HEK293 (cell line): Measurements from ENCODE around the gene AHRR.
"Not testable (repeated sequence)": the region's sequence is repeated elsewhere in the genome, so short reads cannot be mapped to it uniquely, and the experiment has no call there.

Experiments used
- CTCF ChIA-PET: fragments of 350-600 bp; formaldehyde crosslinking; extraction: SDS; loops from one replicate; lab custom pipeline; 2021; ENCODE audit warnings: antibody characterized with exemption; lab: Yijun Ruan, JAX
- POLR2A ChIA-PET: fragments of 300-600 bp; formaldehyde crosslinking; extraction: SDS; loops from one replicate; lab custom pipeline; 2020; ENCODE audit warnings: antibody characterized with exemption, inconsistent platforms; lab: Yijun Ruan, JAX
- H3K27ac ChIP-seq: fragments of 200-500 bp; sonication (Bioruptor generic); 2 replicates; pipeline ENCODE4 v1.5.1; 2014; ENCODE audit warnings: low read depth, low read length, control low read depth, inconsistent platforms; ENCODE audit errors: extremely low read depth
- H3K36me3 ChIP-seq, 2 experiments: fragments of 200-500 bp in 1 of 2; sonication (Bioruptor generic) in 1 of 2; 1 replicate in 1 of 2; 2 replicates in 1 of 2; pipeline ENCODE4 v1.5.1; 2014 to 2017; ENCODE audit warnings: inconsistent platforms in 2 of 2, low read length in 2 of 2; ENCODE audit not compliant: control insufficient read depth in 2 of 2, insufficient read depth in 1 of 2
- H3K4me1 ChIP-seq: fragments of 200-500 bp; sonication (Bioruptor generic); 2 replicates; pipeline ENCODE4 v1.5.1; 2014; ENCODE audit warnings: mild to moderate bottlenecking, low read length, inconsistent platforms; ENCODE audit not compliant: control insufficient read depth, insufficient read depth
- H3K4me3 ChIP-seq: 2 replicates; pipeline ENCODE4 v1.5.1; 2011; ENCODE audit warnings: low read depth, mild to moderate bottlenecking, control low read depth, low read length, moderate library complexity
- H3K9me3 ChIP-seq: fragments of 200-500 bp; sonication (Bioruptor generic); 2 replicates; pipeline ENCODE4 v1.5.1; 2014; ENCODE audit warnings: low read depth, low read length, inconsistent platforms; ENCODE audit not compliant: control insufficient read depth, insufficient read depth
- CTCF ChIP-seq: fragments of 450-650 bp; formaldehyde crosslinking; IDR thresholded peaks from 2 replicates; pipeline ENCODE4 v1.5.1; 2016; ENCODE audit warnings: missing biosample characterization, missing genetic modification characterization
- IKZF3 ChIP-seq: fragments of 450-650 bp; IDR thresholded peaks from 2 replicates; pipeline ENCODE4 v1.5.0; 2018; ENCODE audit warnings: missing biosample characterization, mild to moderate bottlenecking, missing genetic modification characterization, moderate library complexity
- MZF1 ChIP-seq: fragments of 450-650 bp; formaldehyde crosslinking; IDR thresholded peaks from 2 replicates; pipeline ENCODE4 v1.5.1; 2017; ENCODE audit warnings: missing biosample characterization, missing genetic modification characterization, borderline replicate concordance
- PATZ1 ChIP-seq: fragments of 450-650 bp; formaldehyde crosslinking; IDR thresholded peaks from 2 replicates; pipeline ENCODE4 v1.5.1; 2016; ENCODE audit warnings: missing biosample characterization, missing genetic modification characterization
- SCRT2 ChIP-seq: fragments of 450-650 bp; formaldehyde crosslinking; IDR thresholded peaks from 2 replicates; pipeline ENCODE4 v1.5.1; 2016; ENCODE audit warnings: missing biosample characterization, missing genetic modification characterization
- ZBTB21 ChIP-seq: fragments of 450-650 bp; formaldehyde crosslinking; IDR thresholded peaks from 2 replicates; pipeline ENCODE4 v1.5.1; 2017; ENCODE audit warnings: missing biosample characterization, missing genetic modification characterization
- ZBTB48 ChIP-seq: fragments of 450-650 bp; formaldehyde crosslinking; IDR thresholded peaks from 2 replicates; pipeline ENCODE4 v1.5.1; 2016; ENCODE audit warnings: missing biosample characterization, missing genetic modification characterization
- ZFP37 ChIP-seq: fragments of 450-650 bp; formaldehyde crosslinking; IDR thresholded peaks from 2 replicates; pipeline ENCODE4 v1.5.1; 2016; ENCODE audit warnings: missing biosample characterization, missing genetic modification characterization
- ZFP41 ChIP-seq: fragments of 450-650 bp; formaldehyde crosslinking; IDR thresholded peaks from 2 replicates; pipeline ENCODE4 v1.5.1; 2016; ENCODE audit warnings: missing biosample characterization, missing genetic modification characterization, borderline replicate concordance
- ZIC2 ChIP-seq: fragments of 450-650 bp; formaldehyde crosslinking; IDR thresholded peaks from 2 replicates; pipeline ENCODE4 v1.5.1; 2016; ENCODE audit warnings: missing biosample characterization, missing genetic modification characterization
- ZNF112 ChIP-seq: fragments of 450-650 bp; formaldehyde crosslinking; IDR thresholded peaks from 2 replicates; pipeline ENCODE4 v1.5.0; 2017; ENCODE audit warnings: missing biosample characterization, missing genetic modification characterization
- ZNF155 ChIP-seq: fragments of 450-650 bp; formaldehyde crosslinking; IDR thresholded peaks from 2 replicates; pipeline ENCODE4 v1.5.1; 2016; ENCODE audit warnings: missing biosample characterization, missing genetic modification characterization
- ZNF214 ChIP-seq: fragments of 450-650 bp; formaldehyde crosslinking; IDR thresholded peaks from 2 replicates; pipeline ENCODE4 v1.5.1; 2017; ENCODE audit warnings: missing biosample characterization, mild to moderate bottlenecking, missing genetic modification characterization, borderline replicate concordance
- ZNF23 ChIP-seq: fragments of 450-650 bp; formaldehyde crosslinking; IDR thresholded peaks from 2 replicates; pipeline ENCODE4 v1.5.1; 2016; ENCODE audit warnings: missing biosample characterization, missing genetic modification characterization, borderline replicate concordance
- ZNF423 ChIP-seq: fragments of 450-650 bp; formaldehyde crosslinking; IDR thresholded peaks from 2 replicates; pipeline ENCODE4 v1.5.1; 2016; ENCODE audit warnings: missing biosample characterization, missing genetic modification characterization
- ZNF48 ChIP-seq: fragments of 450-650 bp; formaldehyde crosslinking; IDR thresholded peaks from 2 replicates; pipeline ENCODE4 v1.5.1; 2016; ENCODE audit warnings: missing biosample characterization, missing genetic modification characterization
- ZNF529 ChIP-seq: fragments of 450-650 bp; formaldehyde crosslinking; IDR thresholded peaks from 2 replicates; pipeline ENCODE4 v1.5.1; 2017; ENCODE audit warnings: missing genetic modification characterization, missing biosample characterization; ENCODE audit not compliant: insufficient replicate concordance
- ZNF544 ChIP-seq: fragments of 450-650 bp; formaldehyde crosslinking; IDR thresholded peaks from 2 replicates; pipeline ENCODE4 v1.5.0; 2017; ENCODE audit warnings: missing biosample characterization, missing genetic modification characterization
- ZNF549 ChIP-seq: fragments of 450-650 bp; IDR thresholded peaks from 2 replicates; pipeline ENCODE4 v1.5.1; 2018; ENCODE audit warnings: missing biosample characterization, missing genetic modification characterization, mild to moderate bottlenecking, inconsistent platforms, moderate library complexity
- ZNF629 ChIP-seq: fragments of 450-650 bp; formaldehyde crosslinking; IDR thresholded peaks from 2 replicates; pipeline ENCODE4 v1.5.1; 2017; ENCODE audit warnings: missing biosample characterization, missing genetic modification characterization
- ZNF707 ChIP-seq: fragments of 450-650 bp; formaldehyde crosslinking; IDR thresholded peaks from 2 replicates; pipeline ENCODE4 v1.5.1; 2016; ENCODE audit warnings: missing biosample characterization, missing genetic modification characterization
- ZNF776 ChIP-seq: fragments of 450-650 bp; formaldehyde crosslinking; IDR thresholded peaks from 2 replicates; pipeline ENCODE4 v1.5.0; 2017; ENCODE audit warnings: missing biosample characterization, missing genetic modification characterization, borderline replicate concordance

AHRR gene

GRCh38 chr5:485113-485945 is 163.8 kb downstream of the AHRR start:
- no peak overlapping the region for H3K4me3 ChIP-seq
- no peaks in the 10 kb centered on the region for H3K4me1 ChIP-seq
- no peaks in the 10 kb centered on the region for H3K9me3 ChIP-seq
- ChIA-PET POLR2A (no interaction called here), CTCF (interaction anchor here (0.7 kb wide), 1 partner anchor 523 kb away, joined by 3 read pairs; the partner anchor contains the start of gene NKD2)
- H3K27ac ChIP-seq: no peak overlapping the region
- TF ChIP-seq ZIC2 (peak; percentile 93), ZNF423 (0 out of 2 replicates have a peak, but pooled peaks have one; percentile 27), ZNF549 (tag by site-specific recombination) (no peak)
- no peaks in the 10 kb centered on the region; a peak in 1 of 3 replicates for H3K36me3 ChIP-seq

- no peaks in the 10 kb centered on the region; a peak in 1 of 3 replicates for H3K36me3 ChIP-seq
- POLR2A ChIA-PET: no interaction called here
- H3K4me3 ChIP-seq: no peak overlapping the region
- no peak overlapping the region for H3K27ac ChIP-seq
- CTCF ChIA-PET: interaction anchor here (0.7 kb wide), 1 partner anchor 523 kb away, joined by 3 read pairs; the partner anchor contains the start of gene NKD2
- H3K4me1 ChIP-seq: no peaks in the 10 kb centered on the region
- TF ChIP-seq CTCF (tag by site-specific recombination) (no peak), ZNF112 (no peak), ZNF776 (tag by site-specific recombination) (no peak), MZF1 (tag by site-specific recombination) (no peak), ZBTB21 (no peak), ZFP41 (no peak), ZNF529 (no peak), ZNF707 (tag by site-specific recombination) (no peak), ZNF23 (tag by site-specific recombination) (no peak), ZNF48 (tag by site-specific recombination) (no peak), PATZ1 (no peak), IKZF3 (tag by site-specific recombination) (no peak), ZNF629 (tag by site-specific recombination) (no peak), ZNF214 (tag by site-specific recombination) (no peak), SCRT2 (tag by site-specific recombination) (no peak), ZBTB48 (tag by site-specific recombination) (no peak), ZNF155 (tag by site-specific recombination) (no peak), ZNF544 (tag by site-specific recombination) (no peak), ZFP37 (tag by site-specific recombination) (no peak)
- H3K9me3 ChIP-seq: no peaks in the 10 kb centered on the region
Measured at GRCh38 chr5:485946-486491, 164.5 kb downstream of the AHRR start.

GRCh38 chr5:486597-486996 is 165.1 kb downstream of the AHRR start:
- CTCF ChIA-PET, H3K4me1 ChIP-seq, H3K27ac ChIP-seq, H3K9me3 ChIP-seq, POLR2A ChIA-PET, H3K36me3 ChIP-seq, H3K4me3 ChIP-seq: not testable (repeated sequence)
